ENCODE results near the gene ARIH1.

DNA sequence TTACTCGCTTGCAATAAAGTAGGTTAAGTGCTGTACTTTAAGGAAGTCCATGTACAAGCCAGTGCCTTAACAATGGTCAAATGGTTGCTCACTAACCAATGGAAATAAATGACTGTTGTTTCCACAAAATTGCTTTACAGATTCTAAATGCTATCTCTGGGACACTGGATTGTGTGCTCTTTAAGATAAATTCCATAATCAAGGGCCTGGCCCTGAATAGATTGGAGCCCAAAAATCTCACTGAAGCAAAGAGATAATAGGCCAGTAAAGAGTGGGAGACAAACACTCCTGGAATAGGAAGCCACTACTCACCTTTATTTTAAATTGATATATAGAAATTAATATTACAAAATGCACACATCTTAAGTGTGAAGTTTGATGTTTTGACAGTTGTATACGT lies 118.0 kb downstream of the ARIH1 start:
- TF ChIP-seq, protein P1, sequence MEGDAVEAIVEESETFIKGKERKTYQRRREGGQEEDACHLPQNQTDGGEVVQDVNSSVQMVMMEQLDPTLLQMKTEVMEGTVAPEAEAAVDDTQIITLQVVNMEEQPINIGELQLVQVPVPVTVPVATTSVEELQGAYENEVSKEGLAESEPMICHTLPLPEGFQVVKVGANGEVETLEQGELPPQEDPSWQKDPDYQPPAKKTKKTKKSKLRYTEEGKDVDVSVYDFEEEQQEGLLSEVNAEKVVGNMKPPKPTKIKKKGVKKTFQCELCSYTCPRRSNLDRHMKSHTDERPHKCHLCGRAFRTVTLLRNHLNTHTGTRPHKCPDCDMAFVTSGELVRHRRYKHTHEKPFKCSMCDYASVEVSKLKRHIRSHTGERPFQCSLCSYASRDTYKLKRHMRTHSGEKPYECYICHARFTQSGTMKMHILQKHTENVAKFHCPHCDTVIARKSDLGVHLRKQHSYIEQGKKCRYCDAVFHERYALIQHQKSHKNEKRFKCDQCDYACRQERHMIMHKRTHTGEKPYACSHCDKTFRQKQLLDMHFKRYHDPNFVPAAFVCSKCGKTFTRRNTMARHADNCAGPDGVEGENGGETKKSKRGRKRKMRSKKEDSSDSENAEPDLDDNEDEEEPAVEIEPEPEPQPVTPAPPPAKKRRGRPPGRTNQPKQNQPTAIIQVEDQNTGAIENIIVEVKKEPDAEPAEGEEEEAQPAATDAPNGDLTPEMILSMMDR (IDR thresholded peaks at IDR 0.05 in 8 of 11, conservative IDR thresholded peaks at IDR 0.05 in 3 of 11), result no peak
- no peak for TF ChIP-seq POLR2A (IDR thresholded peaks at IDR 0.05)

Data from spleen (tissue), 7 donors.